ENCODE measurements around the gene PIM3.

The PIM3 gene

GRCh38 chr22:49960159-49961004, at the start of gene PIM3:
PIM3 (plus strand) TSS chr22:49960772; CDS start chr22:49960948, 176 bp downstream.
- DNase-seq (ENCODE audit: low read depth in 2 of 2), result peak; percentile 88 to 90

- no peak for DNase-seq (ENCODE audit: low read depth in 2 of 2)
These were observed 48.5 kb upstream of the PIM3 start for GRCh38 chr22:49911881-49912625.

- no peak for DNase-seq (ENCODE audit: low read depth in 2 of 2)
These were observed 47.5 kb upstream of the PIM3 start for GRCh38 chr22:49913026-49913425.

- no peak for DNase-seq (ENCODE audit: low read depth in 2 of 2)
These were observed 47.1 kb upstream of the PIM3 start for GRCh38 chr22:49913446-49913845.

- no peak for DNase-seq (ENCODE audit: low read depth in 2 of 2)
These were observed 46.3 kb upstream of the PIM3 start for GRCh38 chr22:49914256-49914655.

- DNase-seq (ENCODE audit: low read depth in 2 of 2), result no peak
These were observed 45.0 kb upstream of the PIM3 start for GRCh38 chr22:49915610-49916009.

- DNase-seq (ENCODE audit: low read depth in 2 of 2), result no peak
These were observed 43.7 kb upstream of the PIM3 start for GRCh38 chr22:49916831-49917230.

- DNase-seq (ENCODE audit: low read depth in 2 of 2), result peak; percentile 93 to 96
These were observed 42.3 kb upstream of the PIM3 start, which contains the start of the genes ALG12 and CRELD2 for GRCh38 chr22:49917974-49918910. ALG12 (minus strand) TSS chr22:49918438; CDS start chr22:49913765, 4,673 bp downstream. CRELD2 (plus strand) TSS chr22:49918634; CDS start chr22:49918770, 136 bp downstream.

GRCh38 chr22:49918911-49919881, 41.4 kb upstream of the PIM3 start:
- DNase-seq (ENCODE audit: low read depth in 2 of 2), result no peak

GRCh38 chr22:49920859-49921258, 39.7 kb upstream of the PIM3 start:
- no peak for DNase-seq (ENCODE audit: low read depth in 2 of 2)

GRCh38 chr22:49921508-49922278, 38.9 kb upstream of the PIM3 start:
- no peak for DNase-seq (ENCODE audit: low read depth in 2 of 2)

GRCh38 chr22:49922484-49922883, 38.1 kb upstream of the PIM3 start:
- no peak for DNase-seq (ENCODE audit: low read depth in 2 of 2)

- DNase-seq (ENCODE audit: low read depth in 2 of 2), result no peak
These were observed 37.6 kb upstream of the PIM3 start for GRCh38 chr22:49922926-49923325.

- DNase-seq (ENCODE audit: low read depth in 2 of 2), result no peak
These were observed 37.1 kb upstream of the PIM3 start for GRCh38 chr22:49923445-49923844.

GRCh38 chr22:49924113-49924833, 36.3 kb upstream of the PIM3 start:
- no peak for DNase-seq (ENCODE audit: low read depth in 2 of 2)

GRCh38 chr22:49925525-49926128, 34.9 kb upstream of the PIM3 start:
- DNase-seq (ENCODE audit: low read depth in 2 of 2), result peak in 1 of 2 donors; percentile 52

GRCh38 chr22:49926916-49927315, 33.7 kb upstream of the PIM3 start:
- DNase-seq (ENCODE audit: low read depth in 2 of 2), result no peak

- DNase-seq (ENCODE audit: low read depth in 2 of 2), result no peak
These were observed 32.9 kb upstream of the PIM3 start for GRCh38 chr22:49927483-49928184.
